ENCODE results near the gene RAI1.

Gene RAI1

GRCh38 chr17:17827826-17828621 is 146.8 kb downstream of the RAI1 start:
- H3K4me3 ChIP-seq (replicated peaks in 1 of 2; ENCODE audit: low read depth in 2 of 2, low read length in 2 of 2), result no peak overlapping the region
- no peak for DNase-seq (ENCODE audit: low read depth in 2 of 2)
- TF ChIP-seq, protein P1, sequence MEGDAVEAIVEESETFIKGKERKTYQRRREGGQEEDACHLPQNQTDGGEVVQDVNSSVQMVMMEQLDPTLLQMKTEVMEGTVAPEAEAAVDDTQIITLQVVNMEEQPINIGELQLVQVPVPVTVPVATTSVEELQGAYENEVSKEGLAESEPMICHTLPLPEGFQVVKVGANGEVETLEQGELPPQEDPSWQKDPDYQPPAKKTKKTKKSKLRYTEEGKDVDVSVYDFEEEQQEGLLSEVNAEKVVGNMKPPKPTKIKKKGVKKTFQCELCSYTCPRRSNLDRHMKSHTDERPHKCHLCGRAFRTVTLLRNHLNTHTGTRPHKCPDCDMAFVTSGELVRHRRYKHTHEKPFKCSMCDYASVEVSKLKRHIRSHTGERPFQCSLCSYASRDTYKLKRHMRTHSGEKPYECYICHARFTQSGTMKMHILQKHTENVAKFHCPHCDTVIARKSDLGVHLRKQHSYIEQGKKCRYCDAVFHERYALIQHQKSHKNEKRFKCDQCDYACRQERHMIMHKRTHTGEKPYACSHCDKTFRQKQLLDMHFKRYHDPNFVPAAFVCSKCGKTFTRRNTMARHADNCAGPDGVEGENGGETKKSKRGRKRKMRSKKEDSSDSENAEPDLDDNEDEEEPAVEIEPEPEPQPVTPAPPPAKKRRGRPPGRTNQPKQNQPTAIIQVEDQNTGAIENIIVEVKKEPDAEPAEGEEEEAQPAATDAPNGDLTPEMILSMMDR (IDR thresholded peaks at IDR 0.05; ENCODE audit: low read depth, low read length), result no peak

GRCh38 chr17:17830269-17830567 is 149.0 kb downstream of the RAI1 start:
- TF ChIP-seq, protein P1 (IDR thresholded peaks at IDR 0.05; ENCODE audit: low read depth, low read length), result no peak
- no peak for DNase-seq (ENCODE audit: low read depth in 2 of 2)
- no peak overlapping the region for H3K4me3 ChIP-seq (replicated peaks in 1 of 2; ENCODE audit: low read depth in 2 of 2, low read length in 2 of 2)

GRCh38 chr17:17830740-17831207 is 149.5 kb downstream of the RAI1 start:
- no peak for DNase-seq (ENCODE audit: low read depth in 2 of 2)
- no peak overlapping the region for H3K4me3 ChIP-seq (replicated peaks in 1 of 2; ENCODE audit: low read depth in 2 of 2, low read length in 2 of 2)
- TF ChIP-seq, protein P1 (IDR thresholded peaks at IDR 0.05; ENCODE audit: low read depth, low read length), result no peak

GRCh38 chr17:17831208-17832031 is 150.2 kb downstream of the RAI1 start:
- DNase-seq (ENCODE audit: low read depth in 2 of 2), result peak in 1 of 2 donors; percentile 46
- no peak overlapping the region for H3K4me3 ChIP-seq (replicated peaks in 1 of 2; ENCODE audit: low read depth in 2 of 2, low read length in 2 of 2)
- TF ChIP-seq, protein P1 (IDR thresholded peaks at IDR 0.05; ENCODE audit: low read depth, low read length), result no peak

- H3K4me3 ChIP-seq (replicated peaks in 1 of 2; ENCODE audit: low read depth in 2 of 2, low read length in 2 of 2), result no peak overlapping the region
- TF ChIP-seq, protein P1 (IDR thresholded peaks at IDR 0.05; ENCODE audit: low read depth, low read length), result no peak
- no peak for DNase-seq (ENCODE audit: low read depth in 2 of 2)
Measured at GRCh38 chr17:17832032-17832363, 150.7 kb downstream of the RAI1 start.

DNA sequence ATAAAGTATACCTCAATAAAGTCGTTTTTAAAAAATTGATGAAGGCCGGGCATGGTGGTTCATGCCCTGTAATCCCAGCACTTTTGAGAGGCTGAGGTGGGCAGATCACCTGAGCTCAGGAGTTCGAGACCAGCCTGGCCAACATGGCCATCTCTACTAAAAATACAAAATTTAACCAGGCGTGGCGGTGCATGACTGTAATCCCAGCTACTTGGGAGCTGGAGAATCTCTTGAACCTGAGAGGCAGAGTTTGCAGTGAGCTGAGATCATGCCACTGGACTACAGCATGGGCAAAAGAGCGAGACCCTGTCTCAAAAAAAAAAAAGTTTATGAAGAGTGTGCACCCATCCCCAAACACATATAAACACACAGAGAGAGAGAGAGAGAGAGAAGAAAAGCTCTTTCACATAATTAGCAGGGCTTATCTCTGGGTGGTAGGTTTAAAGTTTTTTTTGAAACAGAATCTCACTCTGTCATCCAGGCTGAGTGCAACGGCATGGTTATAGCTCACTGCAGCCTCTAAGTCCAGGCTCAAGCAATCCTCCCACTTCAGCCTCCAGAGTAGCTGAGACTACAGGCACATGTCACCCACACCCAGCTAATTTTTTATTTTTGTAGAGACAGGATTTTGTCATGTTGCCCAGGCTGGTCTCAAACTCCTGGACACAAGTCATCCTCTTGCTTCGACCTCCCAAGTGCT is 152.6 kb downstream of the RAI1 start:
- TF ChIP-seq, protein P1 (IDR thresholded peaks at IDR 0.05; ENCODE audit: low read depth, low read length), result no peak
- no peak overlapping the region for H3K4me3 ChIP-seq (replicated peaks in 1 of 2; ENCODE audit: low read depth in 2 of 2, low read length in 2 of 2)
- DNase-seq (ENCODE audit: low read depth in 2 of 2), result no peak
